GM18526 (cell line): ENCODE data around the gene STIM1.

ENCODE experiments used
- POLR2A ChIP-seq: IDR thresholded peaks from 3 replicates; pipeline ENCODE4 v1.6.1; 2011; ENCODE audit not compliant: insufficient read length; ENCODE audit errors: extremely low read depth

STIM1 gene

GRCh38 chr11:3824714-3825472, 30.6 kb upstream of the STIM1 start:
- TF ChIP-seq POLR2A, result no peak

- no peak for TF ChIP-seq POLR2A
Observed at GRCh38 chr11:3825473-3826154, 29.9 kb upstream of the STIM1 start.

- TF ChIP-seq POLR2A, result no peak
Observed at GRCh38 chr11:3826721-3827120, 28.7 kb upstream of the STIM1 start.

DNA sequence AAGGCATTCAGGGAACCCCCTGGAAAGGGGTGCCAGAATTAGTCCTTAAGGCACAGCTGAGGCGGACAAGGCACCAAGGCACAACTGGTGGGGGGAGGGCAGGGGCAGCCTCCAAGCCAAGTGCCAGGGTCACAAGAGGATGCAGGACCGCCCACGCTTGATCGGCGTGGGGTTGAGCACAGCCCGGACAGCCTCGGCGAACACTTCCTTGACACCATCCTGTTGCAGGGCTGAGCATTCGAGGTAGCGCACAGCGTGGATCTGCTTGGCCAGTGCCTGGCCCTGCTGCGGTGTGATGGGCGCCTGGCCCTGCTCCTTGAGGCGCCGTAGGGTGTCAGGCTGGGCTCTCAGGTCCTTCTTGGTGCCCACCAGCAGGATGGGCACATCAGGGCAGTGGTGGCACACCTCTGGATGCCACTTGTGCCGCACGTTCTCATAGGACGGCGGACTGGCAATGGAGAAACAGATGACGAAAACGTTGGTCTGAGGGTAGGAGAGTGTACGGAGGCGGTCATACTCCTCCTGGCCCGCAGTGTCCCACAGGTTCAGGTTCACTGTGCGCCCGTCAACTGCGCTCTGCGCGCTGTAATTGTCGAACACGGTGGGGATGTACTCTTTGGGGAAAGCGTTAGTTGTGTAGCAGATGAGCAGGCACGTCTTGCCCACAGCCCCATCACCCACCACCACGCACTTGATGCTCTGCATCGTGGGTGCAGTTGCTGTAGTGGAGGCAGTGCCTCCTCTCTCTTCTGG, 27.9 kb upstream of the STIM1 start:
- TF ChIP-seq POLR2A, result no peak

- TF ChIP-seq POLR2A, result no peak
Observed at GRCh38 chr11:3830088-3830487, 25.4 kb upstream of the STIM1 start.

- TF ChIP-seq POLR2A, result no peak
Observed at GRCh38 chr11:3830730-3831129, 24.7 kb upstream of the STIM1 start.

DNA sequence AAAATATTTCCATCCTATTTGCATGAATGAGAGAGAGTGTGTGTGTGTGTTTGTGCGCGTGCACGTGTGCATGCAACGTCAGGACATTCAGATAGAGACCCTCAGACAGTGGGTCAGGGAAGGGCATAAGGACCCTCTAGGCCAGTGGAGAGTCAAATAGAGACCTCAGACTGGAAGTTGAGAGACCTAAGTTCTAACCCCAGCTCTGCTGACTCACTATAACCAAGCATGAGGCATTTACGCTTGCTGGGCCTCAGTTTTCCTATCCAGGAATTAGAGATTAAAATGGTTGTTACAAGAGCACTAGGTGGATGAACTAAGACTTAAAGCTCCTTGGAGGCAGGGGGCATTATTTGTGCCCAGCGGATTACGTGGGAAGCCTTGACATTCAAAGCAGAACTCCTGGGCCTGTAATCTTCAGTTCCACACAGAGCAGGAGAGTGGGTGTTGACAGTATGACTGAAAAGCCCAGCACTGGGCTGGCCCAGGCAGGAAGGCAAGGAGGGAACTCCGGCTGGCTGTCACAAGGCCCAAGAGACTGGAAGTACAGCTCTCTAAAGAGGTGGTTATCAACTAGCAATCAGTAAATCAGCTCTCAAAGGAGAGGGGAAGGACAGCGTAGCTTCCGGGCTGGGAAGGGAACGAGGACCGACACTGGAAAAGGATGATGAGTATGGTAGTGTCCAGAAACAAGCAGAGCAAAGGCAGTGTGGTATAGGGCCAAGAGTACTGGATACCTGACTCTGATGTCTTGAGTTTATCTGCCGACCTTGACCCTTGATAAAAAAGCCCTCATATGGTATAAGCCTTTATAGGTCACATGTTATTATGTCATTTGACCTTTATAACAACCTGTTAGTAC, 23.9 kb upstream of the STIM1 start:
- no peak for TF ChIP-seq POLR2A

- no peak for TF ChIP-seq POLR2A
Observed at GRCh38 chr11:3832816-3833215, 22.6 kb upstream of the STIM1 start.

- no peak for TF ChIP-seq POLR2A
Observed at GRCh38 chr11:3833449-3833848, 22.0 kb upstream of the STIM1 start.

GRCh38 chr11:3834349-3834663, 21.2 kb upstream of the STIM1 start:
- no peak for TF ChIP-seq POLR2A

- TF ChIP-seq POLR2A, result no peak
Observed at GRCh38 chr11:3834664-3835461, 20.6 kb upstream of the STIM1 start.

GRCh38 chr11:3835751-3836150, 19.7 kb upstream of the STIM1 start:
- no peak for TF ChIP-seq POLR2A

DNA sequence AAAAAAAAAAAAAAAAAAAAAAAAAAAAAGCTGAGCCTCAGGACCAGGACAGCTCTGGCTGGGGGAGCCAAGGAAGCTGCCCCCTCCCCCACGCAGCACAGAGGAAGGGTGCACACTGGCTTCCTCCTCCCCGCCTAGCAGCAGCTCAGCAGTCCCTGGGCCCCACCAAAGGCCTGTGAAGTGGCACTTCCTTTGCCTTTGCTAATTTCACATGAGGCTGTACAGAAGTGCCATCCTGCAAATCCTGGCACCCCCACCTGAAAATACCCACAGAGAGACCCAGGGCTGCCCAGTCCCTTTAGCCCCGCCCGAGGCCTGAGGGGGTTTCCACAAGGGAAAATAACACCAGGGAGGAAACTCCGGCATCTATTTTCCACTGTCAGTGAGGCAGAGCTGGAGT, 18.6 kb upstream of the STIM1 start:
- no peak for TF ChIP-seq POLR2A

DNA sequence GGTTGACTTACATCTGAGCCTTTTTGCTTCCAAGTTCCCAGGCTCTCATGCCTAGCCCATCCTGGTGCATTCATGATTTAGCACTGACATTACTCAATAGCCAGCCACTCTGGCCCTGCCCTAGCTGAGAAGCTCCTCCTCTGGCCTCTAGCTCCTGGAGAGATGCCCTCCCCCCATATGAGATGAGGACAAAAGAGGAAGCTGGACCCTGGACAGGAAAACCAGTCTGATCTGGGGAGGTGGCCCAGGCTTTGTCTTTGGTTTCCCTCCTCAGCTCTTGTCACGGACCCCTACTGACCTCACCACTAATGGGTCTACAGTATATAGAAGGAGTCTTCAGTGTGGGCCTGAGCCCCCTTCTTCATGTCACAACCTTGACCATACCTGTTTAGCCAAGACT, 17.7 kb upstream of the STIM1 start:
- TF ChIP-seq POLR2A, result no peak
